GM12878 (cell line): ENCODE data around the gene KCNIP2. TPM values are rescaled to one million over a fixed set of nuclear protein-coding genes. Genes with fewer than 3 reads are reported as not detected.

ENCODE experiments used
- ATAC-seq: fragments of 200-7000 bp; cut with Tn5 transposase; 3 replicates; pipeline ENCODE4 v1.9.1; 2020; ENCODE audit warnings: mild to moderate bottlenecking, moderate library complexity
- BruUV-seq: library from RNA; stranded (reverse); fragments of 400-500 nt; replicated peaks from 2 replicates; lab custom pipeline; 2021; lab: Mats Ljungman, UMichigan
- CTCF ChIA-PET: fragments of 300-600 bp; sonication (Branson Sonifier 250); formaldehyde crosslinking; extraction: SDS; loops from one replicate; lab custom pipeline; 2021; ENCODE audit warnings: inconsistent platforms; lab: Yijun Ruan, JAX
- POLR2A ChIA-PET: fragments of 350-600 bp; formaldehyde crosslinking; extraction: SDS; loops from one replicate; lab custom pipeline; 2021; ENCODE audit warnings: inconsistent platforms; lab: Charles Lee
- RAD21 ChIA-PET: fragments of 300-600 bp; sonication (Branson Sonifier 250); formaldehyde crosslinking; loops from one replicate; lab custom pipeline; 2023; ENCODE audit warnings: antibody characterized with exemption; ENCODE audit not compliant: unreplicated experiment; lab: Charles Lee
- SMC1A ChIA-PET: fragments of 300-600 bp; sonication (Branson Sonifier 250); formaldehyde crosslinking; loops from one replicate; lab custom pipeline; 2023; ENCODE audit not compliant: unreplicated experiment, uncharacterized antibody; lab: Charles Lee
- DNase-seq: peaks from one replicate; pipeline ENCODE4 v3.0.0-alpha.2; 2011; ENCODE audit warnings: low read depth, low spot score
- FAIRE-seq: peaks from 3 replicates; lab custom pipeline; 2011; peaks lifted over from hg19 to GRCh38; lab: Jason Lieb, UNC
- H2AFZ ChIP-seq: 2 replicates; pipeline ENCODE4 v1.6.0; 2011; ENCODE audit warnings: low read depth, low read length, control low read depth; ENCODE audit not compliant: control insufficient read depth
- H3K27ac ChIP-seq: 2 replicates; pipeline ENCODE4 v1.5.1; 2011; ENCODE audit warnings: control low read depth; ENCODE audit not compliant: control insufficient read depth, insufficient read depth
- H3K27me3 ChIP-seq, 2 experiments: replicated peaks in 1 of 2; 2 replicates each; pipeline versions ENCODE4 v1.6.0 to v1.6.1; 2011; ENCODE audit warnings: low read length in 1 of 2; ENCODE audit not compliant: control insufficient read depth in 2 of 2, insufficient read depth in 2 of 2
- H3K36me3 ChIP-seq, 2 experiments: 2 replicates each; pipeline ENCODE4 v1.5.1; 2011; ENCODE audit warnings: low read length in 1 of 2; ENCODE audit not compliant: control insufficient read depth in 2 of 2, insufficient read depth in 2 of 2
- H3K4me1 ChIP-seq: 2 replicates; pipeline ENCODE4 v1.6.1; 2011; ENCODE audit warnings: mild to moderate bottlenecking, low read length, moderate library complexity, mixed read lengths; ENCODE audit not compliant: control insufficient read depth, insufficient read depth
- H3K4me2 ChIP-seq: 2 replicates; pipeline ENCODE4 v1.6.0; 2011; ENCODE audit warnings: control low read depth; ENCODE audit not compliant: control insufficient read depth, insufficient read depth
- H3K4me3 ChIP-seq: fragments of 200-600 bp; sonication (generic); 2 replicates; pipeline ENCODE4 v1.5.1; 2016
- H3K79me2 ChIP-seq: 2 replicates; pipeline ENCODE4 v1.6.0; 2011; ENCODE audit warnings: low read length; ENCODE audit not compliant: control insufficient read depth, insufficient read depth
- H3K9ac ChIP-seq: 2 replicates; pipeline ENCODE4 v1.8.0; 2011; ENCODE audit warnings: low read length, control low read depth, mixed read lengths; ENCODE audit not compliant: control insufficient read depth, insufficient read depth
- H3K9me3 ChIP-seq: replicated peaks from 3 replicates; pipeline ENCODE4 v1.5.1; 2011; ENCODE audit warnings: mild to moderate bottlenecking, low read length; ENCODE audit not compliant: control insufficient read depth, insufficient read depth
- H4K20me1 ChIP-seq: 2 replicates; pipeline ENCODE4 v1.6.0; 2011; ENCODE audit not compliant: control insufficient read depth, insufficient read depth
- ASH2L ChIP-seq: fragments of 300-600, 200-600 bp; sonication (generic); IDR thresholded peaks from 2 replicates; pipeline ENCODE4 v1.6.1; 2017; ENCODE audit warnings: low read depth, mild to moderate bottlenecking, borderline replicate concordance
- BCL3 ChIP-seq: IDR thresholded peaks from 2 replicates; pipeline ENCODE4 v1.6.1; 2011; ENCODE audit warnings: borderline replicate concordance, low read depth, mild to moderate bottlenecking, moderate library complexity, low read length; ENCODE audit not compliant: insufficient read depth, poor library complexity, severe bottlenecking
- JUND ChIP-seq: IDR thresholded peaks from 2 replicates; pipeline ENCODE4 v1.6.1; 2012; ENCODE audit warnings: low read depth, mild to moderate bottlenecking, low read length, improper control_type of control experiment, moderate library complexity
- LARP7 ChIP-seq: fragments of 450-650 bp; IDR thresholded peaks from 2 replicates; pipeline ENCODE4 v1.6.1; 2017; ENCODE audit warnings: mild to moderate bottlenecking
- NR2C2 ChIP-seq: IDR thresholded peaks from 2 replicates; pipeline ENCODE4 v1.6.1; 2011; ENCODE audit warnings: borderline replicate concordance, low read depth; ENCODE audit not compliant: control insufficient read depth, insufficient read length
- POU2F2 ChIP-seq: IDR thresholded peaks from 3 replicates; pipeline ENCODE4 v1.6.1; 2011; ENCODE audit warnings: low read depth, mild to moderate bottlenecking, low read length, borderline replicate concordance
- RCOR1 ChIP-seq: conservative IDR thresholded peaks from 2 replicates; pipeline ENCODE4 v1.6.1; 2012; ENCODE audit warnings: low read depth, low read length, improper control_type of control experiment
- RELB ChIP-seq: fragments of 450-650 bp; IDR thresholded peaks from 2 replicates; pipeline ENCODE4 v1.6.1; 2017; ENCODE audit warnings: low read depth, mild to moderate bottlenecking, moderate library complexity
- SMARCA5 ChIP-seq: fragments of 450-650 bp; IDR thresholded peaks from 2 replicates; pipeline ENCODE4 v1.6.1; 2017; ENCODE audit warnings: mild to moderate bottlenecking
- ZBTB11 ChIP-seq: fragments of 450-650 bp; formaldehyde crosslinking; IDR thresholded peaks from 2 replicates; pipeline ENCODE4 v1.5.0; 2022; ENCODE audit warnings: mild to moderate bottlenecking, missing genetic modification characterization
- ZNF274 ChIP-seq: IDR thresholded peaks from one replicate; pipeline ENCODE4 v1.8.0; 2011; ENCODE audit not compliant: insufficient read length, insufficient read depth
- ZZZ3 ChIP-seq: IDR thresholded peaks from 2 replicates; pipeline ENCODE4 v1.6.1; 2011; ENCODE audit warnings: low read depth; ENCODE audit not compliant: control insufficient read depth, insufficient read length
- WGBS: methylation state at CpG from one replicate; pipeline ENCODE4 v1.1.6; 2016; ENCODE audit warnings: low lambda C conversion rate; ENCODE audit not compliant: insufficient replicate concordance, insufficient coverage; ENCODE audit errors: missing lambda C conversion rate; 5-methylcytosine and 5-hydroxymethylcytosine counted together
- in situ Hi-C: fragments of 300-500 bp; cut with MboI; formaldehyde crosslinking; loops from 9 replicates; pipeline ENCODE4 v1.14.3; 2018; ENCODE audit warnings: mixed read lengths
- intact Hi-C: fragments of 100-400 bp; cut with micrococcal nuclease; formaldehyde crosslinking; loops from one replicate; pipeline ENCODE4 v1.14.2; 2022; ENCODE audit not compliant: unreplicated experiment
- polyA plus RNA-seq, 11 experiments: library from polyadenylated mRNA; depleted of rRNA in 4 of 11; unstranded in 6 of 11; stranded (reverse) in 5 of 11; fragments of >200 nt; fragmentation: Nextera tagmentation in 4 of 11; fragmentation: Illumina TruSeq in 1 of 11; extraction: Ambion mirVana in 4 of 11; extraction: Trizol in 1 of 11; gene quantifications; 1 replicate in 1 of 11; 2 replicates in 10 of 11; pipeline versions ENCODE4 v1.2.1 to v1.2.3, GENCODE V29; 2011 to 2016; ENCODE audit warnings: inconsistent platforms in 2 of 11, missing spikeins in 2 of 11, low read depth in 1 of 11
- total RNA-seq, 4 experiments: library from RNA; depleted of rRNA in 3 of 4; stranded (reverse); fragments of >200 nt in 3 of 4; fragmentation: Illumina TruSeq in 1 of 4; extraction: Trizol in 1 of 4; gene quantifications; 2 replicates each; pipeline versions ENCODE4 v1.2.1 to v1.2.3, GENCODE V29; 2013 to 2021

The KCNIP2 gene
- total and polyA plus RNA-seq, 10 of the 15 experiments (the other 5 are each of a cell fraction or from before 2014, with no cell fraction given) = 0.46 to 4.3 (median 1.7) TPM

- no peak for TF ChIP-seq BCL3
- TF ChIP-seq ZNF274 = no peak
- no peak for TF ChIP-seq SMARCA5
- no peak for TF ChIP-seq ZBTB11 (CRISPR knock-in tag)
- TF ChIP-seq ASH2L = no peak
- TF ChIP-seq, all 136 proteins: peak for 0
Observed at GRCh38 chr10:101835362-101835761, 8.2 kb downstream of the KCNIP2 start (continued).

DNA sequence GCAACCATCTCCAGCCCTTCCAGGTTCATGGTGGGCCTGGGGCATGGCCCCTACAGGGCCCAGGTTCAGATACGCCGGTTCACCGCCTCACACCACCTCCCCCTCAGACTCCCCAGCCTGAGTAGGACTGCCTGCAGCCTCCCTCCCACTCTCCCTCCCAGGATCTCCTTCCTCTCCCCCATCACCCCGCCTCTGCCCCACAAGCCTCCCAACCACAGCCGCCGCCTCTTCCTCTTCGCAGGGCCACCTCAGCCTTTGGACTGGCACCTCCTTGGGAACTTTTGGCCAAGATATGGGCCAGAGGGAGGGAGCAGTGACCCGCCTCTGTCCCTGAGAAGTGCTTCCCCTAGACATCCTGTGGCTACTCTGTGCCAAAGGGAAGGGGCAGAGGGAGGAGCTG is 9.3 kb downstream of the KCNIP2 start:
- Histone ChIP-seq H3K4me3 (no peak overlapping the region), H4K20me1 (no peaks in the 10 kb centered on the region), H3K79me2 (no peaks in the 10 kb centered on the region), H2AFZ (no peak overlapping the region), H3K4me1 (peaks cover 23% of the 10 kb centered on the region), H3K9ac (no peak overlapping the region), H3K27ac (no peak overlapping the region), H3K4me2 (no peak overlapping the region), H3K9me3 (no peaks in the 10 kb centered on the region), H3K36me3 (no peaks in the 10 kb centered on the region; a peak in 1 of 4 replicates), H3K27me3 (no peaks in the 10 kb centered on the region)
- DNase-seq (no peak), ATAC-seq (no peak), FAIRE-seq (no peak)
- BruUV-seq = no TSS peak
- WGBS = 87% methylated on average over 8 of the region's 8 CpGs
- in situ Hi-C loops = no loop called here
- intact Hi-C loops = no loop called here
- RAD21 ChIA-PET = no interaction called here
- CTCF ChIA-PET = interaction anchor here (1.1 to 13.6 kb wide), 6 partner anchors 9 to 239 kb away, joined by 4 to 697 read pairs (median 9); partner anchors contain the start of gene KCNIP2
- SMC1A ChIA-PET = interaction anchor here (1.3 to 13.6 kb wide), 3 partner anchors 15 to 172 kb away, joined by 3 to 407 read pairs (median 4); no protein-coding TSS in a partner anchor
- POLR2A ChIA-PET = interaction anchor here (0.7 kb wide), 1 partner anchor 17 kb away, joined by 3 read pairs; no protein-coding TSS in a partner anchor
- TF ChIP-seq LARP7 = no peak
- TF ChIP-seq RELB = no peak
- TF ChIP-seq NR2C2 = no peak
- no peak for TF ChIP-seq RCOR1
- no peak for TF ChIP-seq ZZZ3
- no peak for TF ChIP-seq JUND
- no peak for TF ChIP-seq POU2F2
